PC-9 (cell line): ENCODE measurements around the gene SPART. TPM values are rescaled to one million over a fixed set of nuclear protein-coding genes. Genes with fewer than 3 reads are reported as not detected.

ENCODE experiments used
- BruUV-seq: library from RNA; stranded (reverse); fragments of 400-500 nt; replicated peaks from 2 replicates; lab custom pipeline; 2021; lab: Mats Ljungman, UMichigan
- CTCF ChIA-PET: fragments of 300-600 bp; sonication (Branson Sonifier 250); formaldehyde crosslinking; loops from one replicate; lab custom pipeline; 2022; ENCODE audit warnings: antibody characterized with exemption; lab: Charles Lee
- POLR2A ChIA-PET: fragments of 300-600 bp; sonication (Branson Sonifier 250); formaldehyde crosslinking; loops from one replicate; lab custom pipeline; 2022; ENCODE audit warnings: antibody characterized with exemption; ENCODE audit not compliant: unreplicated experiment; lab: Charles Lee
- DNase-seq, 2 experiments: peaks; one replicate each; pipeline versions ENCODE4 v3.0.0 to v3.0.0-alpha.2; 2015 to 2022; ENCODE audit warnings: mixed read lengths in 1 of 2
- H2AFZ ChIP-seq: fragments of 200-600 bp; sonication (generic); 2 replicates; pipeline ENCODE4 v1.8.1; 2017; ENCODE audit warnings: antibody characterized with exemption
- H3F3A ChIP-seq: fragments of 200-600 bp; sonication (generic); 2 replicates; pipeline ENCODE4 v1.8.1; 2017; ENCODE audit warnings: antibody characterized with exemption, mild to moderate bottlenecking, low read depth; ENCODE audit not compliant: insufficient read depth
- H3K27ac ChIP-seq: fragments of 200-600 bp; sonication (generic); 2 replicates; pipeline ENCODE4 v1.6.1; 2016; ENCODE audit warnings: mixed run types
- H3K27me3 ChIP-seq: fragments of 200-600 bp; sonication (generic); 2 replicates; pipeline ENCODE4 v1.6.1; 2016; ENCODE audit warnings: low read depth, mixed run types; ENCODE audit not compliant: insufficient read depth
- H3K36me3 ChIP-seq: fragments of 200-600 bp; sonication (generic); 2 replicates; pipeline ENCODE4 v1.6.1; 2016; ENCODE audit warnings: low read depth, mixed run types
- H3K4me1 ChIP-seq: fragments of 200-600 bp; sonication (generic); replicated peaks from 2 replicates; pipeline ENCODE4 v1.6.1; 2016; ENCODE audit warnings: mixed run types; ENCODE audit not compliant: insufficient read depth
- H3K4me2 ChIP-seq: fragments of 200-600 bp; sonication (generic); 2 replicates; pipeline ENCODE4 v1.6.1; 2017; ENCODE audit warnings: mixed run types
- H3K4me3 ChIP-seq: fragments of 200-600 bp; sonication (generic); 2 replicates; pipeline ENCODE4 v1.6.1; 2016; ENCODE audit warnings: mixed run types
- H3K79me2 ChIP-seq: fragments of 200-600 bp; sonication (generic); 2 replicates; pipeline ENCODE4 v1.6.1; 2017; ENCODE audit warnings: low read depth, mixed run types
- H3K9me2 ChIP-seq: fragments of 200-600 bp; sonication (generic); 2 replicates; pipeline ENCODE4 v1.8.1; 2017; ENCODE audit warnings: mild to moderate bottlenecking; ENCODE audit not compliant: insufficient read depth
- H3K9me3 ChIP-seq: fragments of 200-600 bp; sonication (generic); 2 replicates; pipeline ENCODE4 v1.8.1; 2016; ENCODE audit warnings: low read depth; ENCODE audit not compliant: insufficient read depth
- H4K20me1 ChIP-seq: fragments of 200-600 bp; sonication (generic); 2 replicates; pipeline ENCODE4 v1.8.1; 2017; ENCODE audit not compliant: insufficient read depth
- CTCF ChIP-seq: fragments of 200-600 bp; sonication (generic); conservative IDR thresholded peaks from 2 replicates; pipeline ENCODE4 v1.6.1; 2017; ENCODE audit warnings: mixed run types, antibody characterized with exemption, mild to moderate bottlenecking, moderate library complexity
- EZH2 ChIP-seq: fragments of 200-600 bp; sonication (generic); IDR thresholded peaks from 2 replicates; pipeline ENCODE4 v1.8.0; 2017; ENCODE audit warnings: antibody characterized with exemption, low read depth
- intact Hi-C: fragments of 100-400 bp; cut with micrococcal nuclease; formaldehyde crosslinking; loops from one replicate; pipeline ENCODE4 v1.10.0; 2022; ENCODE audit not compliant: unreplicated experiment
- total RNA-seq: library from RNA; stranded (reverse); gene quantifications from 2 replicates; pipeline ENCODE4 v1.2.3, GENCODE V29; 2021

SPART gene
- total RNA-seq, 1 experiment from 2014 or later: 51.4 TPM

- no peak overlapping the region for H2AFZ ChIP-seq
- no peaks in the 10 kb centered on the region for H3K27me3 ChIP-seq
- no TSS peak for BruUV-seq
- H3K27ac ChIP-seq: no peak overlapping the region
- H4K20me1 ChIP-seq: no peaks in the 10 kb centered on the region
- ChIA-PET CTCF (interaction anchor here (1.3 kb wide), 1 partner anchor 11 kb away, joined by 3 read pairs; no protein-coding TSS in a partner anchor), POLR2A (no interaction called here)
- H3F3A ChIP-seq: peaks cover 1% of the 10 kb centered on the region; the same call in 1 of the 2 replicates
- no peaks in the 10 kb centered on the region for H3K9me2 ChIP-seq
- no peak for DNase-seq
- no peak for TF ChIP-seq CTCF
- peaks cover 6% of the 10 kb centered on the region; the same call in 1 of the 2 replicates for H3K36me3 ChIP-seq
- peaks cover 13% of the 10 kb centered on the region for H3K4me1 ChIP-seq
- H3K79me2 ChIP-seq: peaks cover under 1% of the 10 kb centered on the region; the same call in 1 of the 2 replicates
- intact Hi-C loops: no loop called here
- H3K4me3 ChIP-seq: no peak overlapping the region
- H3K4me2 ChIP-seq: no peak overlapping the region
- H3K9me3 ChIP-seq: peaks cover 20% of the 10 kb centered on the region
Measured at GRCh38 chr13:36293497-36293896, 52.7 kb downstream of the SPART start.

- no peak for DNase-seq
- TF ChIP-seq CTCF: no peak
- Histone ChIP-seq H3K9me3 (peaks cover 20% of the 10 kb centered on the region), H4K20me1 (no peaks in the 10 kb centered on the region), H3K79me2 (no peaks in the 10 kb centered on the region), H3F3A (no peaks in the 10 kb centered on the region), H3K4me3 (no peak overlapping the region), H3K4me2 (no peak overlapping the region), H3K4me1 (no peaks in the 10 kb centered on the region), H2AFZ (no peak overlapping the region), H3K27ac (no peak overlapping the region), H3K27me3 (no peaks in the 10 kb centered on the region), H3K9me2 (no peaks in the 10 kb centered on the region), H3K36me3 (peaks cover 6% of the 10 kb centered on the region; the same call in 1 of the 2 replicates)
- intact Hi-C loops: no loop called here
- CTCF ChIA-PET: no interaction called here
- POLR2A ChIA-PET: no interaction called here
- BruUV-seq: no TSS peak
Measured at GRCh38 chr13:36288794-36289391, 57.3 kb downstream of the SPART start.

- Histone ChIP-seq H3K4me3 (no peak overlapping the region), H3K27ac (no peak overlapping the region), H3K36me3 (peaks cover 6% of the 10 kb centered on the region; the same call in 1 of the 2 replicates), H3K4me1 (no peaks in the 10 kb centered on the region), H3K9me3 (peaks cover 18% of the 10 kb centered on the region), H3K79me2 (no peaks in the 10 kb centered on the region), H2AFZ (no peak overlapping the region), H4K20me1 (no peaks in the 10 kb centered on the region), H3K9me2 (no peaks in the 10 kb centered on the region), H3F3A (no peaks in the 10 kb centered on the region), H3K27me3 (no peaks in the 10 kb centered on the region), H3K4me2 (no peak overlapping the region)
- TF ChIP-seq EZH2: no peak
- TF ChIP-seq CTCF: no peak
- BruUV-seq: no TSS peak
- ChIA-PET CTCF (no interaction called here), POLR2A (no interaction called here)
- intact Hi-C loops: no loop called here
- no peak for DNase-seq
Measured at GRCh38 chr13:36286006-36286405, 60.2 kb downstream of the SPART start.
